A204.1 (cell line): ENCODE results near the gene TAP2.

Source experiments
- FAIRE-seq: peaks from 2 replicates; lab custom pipeline; 2012; peaks lifted over from hg19 to GRCh38; lab: Jason Lieb, UNC

TAP2 gene

GRCh38 chr6:32790306-32790705 lies 48.2 kb downstream of the TAP2 start:
- no peak for FAIRE-seq
